ENCODE results near the gene SMIM44.

Gene SMIM44

DNA sequence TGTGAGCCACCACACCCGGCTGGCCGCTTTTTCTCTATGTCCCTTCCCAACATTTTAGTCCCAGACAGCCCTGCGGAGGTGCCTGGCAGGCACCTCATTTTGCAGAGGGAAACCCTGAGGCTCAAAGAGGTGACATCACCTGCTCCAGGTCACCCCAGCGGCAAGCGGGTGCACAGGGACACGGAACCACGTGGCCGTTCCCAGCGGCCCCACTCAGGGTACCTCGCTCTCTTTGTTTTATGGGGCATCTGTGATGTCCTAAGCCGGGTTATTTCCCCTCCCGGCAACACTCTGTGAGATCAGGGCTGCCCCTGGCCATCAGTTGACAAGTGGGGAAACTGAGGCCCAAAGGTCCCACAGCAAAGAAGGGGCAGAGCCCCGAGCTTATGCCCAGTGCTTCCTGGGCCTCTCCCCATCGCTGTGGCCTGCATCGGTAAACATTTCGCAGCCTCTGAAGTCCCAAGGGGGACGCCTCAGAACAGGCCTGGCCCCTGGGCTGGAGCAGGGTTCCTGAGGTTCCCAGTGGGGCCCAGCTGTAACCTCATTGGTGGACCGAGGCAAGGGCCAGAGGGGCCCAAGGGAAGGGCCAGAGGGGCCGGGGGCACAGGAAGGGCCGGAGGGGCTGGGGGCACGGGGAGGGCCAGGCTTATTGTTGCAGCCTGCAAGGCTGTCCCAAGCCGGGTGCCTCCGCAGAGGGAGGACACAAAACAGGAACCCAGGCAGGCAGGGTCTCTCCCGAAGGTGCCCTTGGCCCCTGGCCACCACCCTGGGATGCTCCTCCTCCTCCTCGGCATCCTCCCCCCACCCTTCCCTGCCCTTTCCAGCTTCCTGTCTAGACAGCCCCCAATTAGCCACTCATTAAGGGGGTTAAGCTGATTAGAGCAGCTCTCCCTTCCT is 41.9 kb downstream of the SMIM44 start:
- Histone ChIP-seq H3K27me3 (ENCODE audit: insufficient read depth, low read length) (no peaks in the 10 kb centered on the region), H3K27ac (ENCODE audit: low read depth, low read length, poor library complexity, severe bottlenecking) (no peak overlapping the region), H3K4me3 (ENCODE audit: low read depth, low read length, poor library complexity, severe bottlenecking) (no peak overlapping the region), H3K4me1 (ENCODE audit: insufficient read depth, low read length, severe bottlenecking) (no peaks in the 10 kb centered on the region), H3F3A (ENCODE audit: insufficient read depth, low read length) (no peaks in the 10 kb centered on the region), H3K9ac (ENCODE audit: low read length) (no peak overlapping the region), H3K36me3 (ENCODE audit: insufficient read depth, low read length) (no peaks in the 10 kb centered on the region), H3K4me2 (ENCODE audit: low read length) (no peak overlapping the region), H3K79me2 (ENCODE audit: insufficient read depth, low read length) (no peaks in the 10 kb centered on the region), H2AFZ (ENCODE audit: low read length) (no peak overlapping the region), H4K20me1 (ENCODE audit: insufficient read depth, low read length) (no peaks in the 10 kb centered on the region), H3K9me2 (ENCODE audit: low read depth, low read length) (no peaks in the 10 kb centered on the region), H3K9me3 (ENCODE audit: low read length) (no peaks in the 10 kb centered on the region)
- no peak for TF ChIP-seq EZH2 (IDR thresholded peaks at IDR 0.05; ENCODE audit: borderline replicate concordance, low read length)
- TF ChIP-seq, protein P1, sequence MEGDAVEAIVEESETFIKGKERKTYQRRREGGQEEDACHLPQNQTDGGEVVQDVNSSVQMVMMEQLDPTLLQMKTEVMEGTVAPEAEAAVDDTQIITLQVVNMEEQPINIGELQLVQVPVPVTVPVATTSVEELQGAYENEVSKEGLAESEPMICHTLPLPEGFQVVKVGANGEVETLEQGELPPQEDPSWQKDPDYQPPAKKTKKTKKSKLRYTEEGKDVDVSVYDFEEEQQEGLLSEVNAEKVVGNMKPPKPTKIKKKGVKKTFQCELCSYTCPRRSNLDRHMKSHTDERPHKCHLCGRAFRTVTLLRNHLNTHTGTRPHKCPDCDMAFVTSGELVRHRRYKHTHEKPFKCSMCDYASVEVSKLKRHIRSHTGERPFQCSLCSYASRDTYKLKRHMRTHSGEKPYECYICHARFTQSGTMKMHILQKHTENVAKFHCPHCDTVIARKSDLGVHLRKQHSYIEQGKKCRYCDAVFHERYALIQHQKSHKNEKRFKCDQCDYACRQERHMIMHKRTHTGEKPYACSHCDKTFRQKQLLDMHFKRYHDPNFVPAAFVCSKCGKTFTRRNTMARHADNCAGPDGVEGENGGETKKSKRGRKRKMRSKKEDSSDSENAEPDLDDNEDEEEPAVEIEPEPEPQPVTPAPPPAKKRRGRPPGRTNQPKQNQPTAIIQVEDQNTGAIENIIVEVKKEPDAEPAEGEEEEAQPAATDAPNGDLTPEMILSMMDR (IDR thresholded peaks at IDR 0.05; ENCODE audit: low read length), result no peak

DNA sequence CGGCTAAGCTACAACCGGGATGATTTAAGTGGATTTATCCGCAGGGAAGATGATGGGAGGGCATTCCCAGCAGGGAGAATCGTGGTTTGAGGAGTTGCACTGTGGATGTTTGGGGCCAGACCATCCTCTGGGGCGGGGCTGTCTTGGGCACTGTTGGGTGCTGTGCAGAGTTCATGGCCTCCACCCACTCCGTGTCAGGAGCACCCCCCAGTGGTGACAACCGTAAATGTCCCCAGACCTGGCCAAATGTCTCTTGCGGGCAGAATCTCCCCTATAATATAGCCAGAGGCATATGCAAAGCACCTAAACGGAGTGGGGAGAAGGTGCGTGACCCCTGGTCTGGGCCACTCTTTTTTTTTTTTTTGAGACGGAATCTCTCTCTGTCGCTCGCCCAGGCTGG is 43.2 kb downstream of the SMIM44 start:
- no peak for TF ChIP-seq EZH2 (IDR thresholded peaks at IDR 0.05; ENCODE audit: borderline replicate concordance, low read length)
- TF ChIP-seq, protein P1 (IDR thresholded peaks at IDR 0.05; ENCODE audit: low read length), result peak; percentile 55

DNA sequence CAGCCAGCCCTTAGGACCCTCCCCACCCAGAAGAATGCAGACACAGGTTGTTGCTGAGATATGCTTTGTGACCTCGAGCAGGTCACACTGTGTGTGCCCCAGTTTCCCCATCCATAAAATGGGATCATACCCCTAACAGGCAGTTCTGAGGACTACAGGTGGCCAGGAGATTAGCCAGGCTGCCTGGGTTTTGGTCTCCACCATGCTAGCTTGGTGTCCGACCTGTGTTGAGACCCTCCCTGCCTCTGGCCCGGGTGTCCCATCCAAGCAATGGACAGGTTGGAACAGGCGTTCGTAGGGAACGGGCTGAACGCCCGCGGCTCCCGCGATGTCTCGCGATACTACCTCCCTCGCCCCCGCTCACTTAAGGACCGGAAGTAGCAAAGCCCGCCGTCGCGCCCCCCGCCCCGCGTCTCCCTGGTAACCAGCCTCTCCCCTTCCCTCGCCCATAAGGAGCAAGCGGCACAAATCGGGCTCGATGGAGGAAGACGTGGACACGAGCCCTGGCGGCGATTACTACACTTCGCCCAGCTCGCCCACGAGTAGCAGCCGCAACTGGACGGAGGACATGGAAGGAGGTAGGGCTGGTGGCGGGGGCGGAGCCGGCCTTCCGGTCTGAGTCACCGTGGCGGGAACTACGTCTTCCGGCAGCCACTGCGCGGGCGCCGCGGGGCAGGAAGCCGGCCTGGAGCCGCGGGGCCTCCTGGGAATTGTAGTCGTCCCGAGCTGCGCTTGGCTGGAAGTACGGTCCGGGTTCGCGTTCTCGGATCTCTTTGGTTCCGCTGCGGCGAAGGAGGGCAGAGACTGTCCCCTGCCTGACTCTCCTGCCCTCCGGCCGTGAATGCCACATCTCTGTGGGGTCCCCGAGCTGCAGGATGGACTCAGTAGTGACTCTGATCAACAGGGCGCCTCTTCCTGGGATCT is 48.3 kb downstream of the SMIM44 start:
- H3K27me3 ChIP-seq (ENCODE audit: insufficient read depth, low read length), result no peaks in the 10 kb centered on the region
- peak overlapping the region; percentile 39 for H3K27ac ChIP-seq (ENCODE audit: low read depth, low read length, poor library complexity, severe bottlenecking)
- TF ChIP-seq, protein P1 (IDR thresholded peaks at IDR 0.05; ENCODE audit: low read length), result no peak
- TF ChIP-seq EZH2 (IDR thresholded peaks at IDR 0.05; ENCODE audit: borderline replicate concordance, low read length), result no peak
- H3K4me3 ChIP-seq (ENCODE audit: low read depth, low read length, poor library complexity, severe bottlenecking), result peak overlapping the region; percentile 65
- H3K9me3 ChIP-seq (ENCODE audit: low read length), result no peaks in the 10 kb centered on the region
- H3K36me3 ChIP-seq (ENCODE audit: insufficient read depth, low read length), result no peaks in the 10 kb centered on the region; the same call in 1 of the 2 replicates
- H3K9me2 ChIP-seq (ENCODE audit: low read depth, low read length), result no peaks in the 10 kb centered on the region
- H4K20me1 ChIP-seq (ENCODE audit: insufficient read depth, low read length), result no peaks in the 10 kb centered on the region
- H3K79me2 ChIP-seq (ENCODE audit: insufficient read depth, low read length), result no peaks in the 10 kb centered on the region
- H2AFZ ChIP-seq (ENCODE audit: low read length), result peak overlapping the region; percentile 61
- peak overlapping the region; percentile 80 for H3K9ac ChIP-seq (ENCODE audit: low read length)
- H3K4me1 ChIP-seq (ENCODE audit: insufficient read depth, low read length, severe bottlenecking), result peaks cover 12% of the 10 kb centered on the region
- H3F3A ChIP-seq (ENCODE audit: insufficient read depth, low read length), result no peaks in the 10 kb centered on the region
- H3K4me2 ChIP-seq (ENCODE audit: low read length), result peak overlapping the region; percentile 95

More for the DNA sequence above, 43.2 kb downstream of the SMIM44 start:
- Histone ChIP-seq H3K9me3 (ENCODE audit: low read length) (no peaks in the 10 kb centered on the region), H3F3A (ENCODE audit: insufficient read depth, low read length) (no peaks in the 10 kb centered on the region), H3K4me3 (ENCODE audit: low read depth, low read length, poor library complexity, severe bottlenecking) (no peak overlapping the region), H3K79me2 (ENCODE audit: insufficient read depth, low read length) (no peaks in the 10 kb centered on the region), H2AFZ (ENCODE audit: low read length) (no peak overlapping the region), H4K20me1 (ENCODE audit: insufficient read depth, low read length) (no peaks in the 10 kb centered on the region), H3K9me2 (ENCODE audit: low read depth, low read length) (no peaks in the 10 kb centered on the region), H3K36me3 (ENCODE audit: insufficient read depth, low read length) (no peaks in the 10 kb centered on the region), H3K9ac (ENCODE audit: low read length) (no peak overlapping the region), H3K4me1 (ENCODE audit: insufficient read depth, low read length, severe bottlenecking) (peaks cover 5% of the 10 kb centered on the region), H3K4me2 (ENCODE audit: low read length) (no peak overlapping the region), H3K27me3 (ENCODE audit: insufficient read depth, low read length) (no peaks in the 10 kb centered on the region), H3K27ac (ENCODE audit: low read depth, low read length, poor library complexity, severe bottlenecking) (no peak overlapping the region)

All from OCI-LY1 (cell line).